ENCODE results near the gene DHRS11.

- TF ChIP-seq, protein P1, sequence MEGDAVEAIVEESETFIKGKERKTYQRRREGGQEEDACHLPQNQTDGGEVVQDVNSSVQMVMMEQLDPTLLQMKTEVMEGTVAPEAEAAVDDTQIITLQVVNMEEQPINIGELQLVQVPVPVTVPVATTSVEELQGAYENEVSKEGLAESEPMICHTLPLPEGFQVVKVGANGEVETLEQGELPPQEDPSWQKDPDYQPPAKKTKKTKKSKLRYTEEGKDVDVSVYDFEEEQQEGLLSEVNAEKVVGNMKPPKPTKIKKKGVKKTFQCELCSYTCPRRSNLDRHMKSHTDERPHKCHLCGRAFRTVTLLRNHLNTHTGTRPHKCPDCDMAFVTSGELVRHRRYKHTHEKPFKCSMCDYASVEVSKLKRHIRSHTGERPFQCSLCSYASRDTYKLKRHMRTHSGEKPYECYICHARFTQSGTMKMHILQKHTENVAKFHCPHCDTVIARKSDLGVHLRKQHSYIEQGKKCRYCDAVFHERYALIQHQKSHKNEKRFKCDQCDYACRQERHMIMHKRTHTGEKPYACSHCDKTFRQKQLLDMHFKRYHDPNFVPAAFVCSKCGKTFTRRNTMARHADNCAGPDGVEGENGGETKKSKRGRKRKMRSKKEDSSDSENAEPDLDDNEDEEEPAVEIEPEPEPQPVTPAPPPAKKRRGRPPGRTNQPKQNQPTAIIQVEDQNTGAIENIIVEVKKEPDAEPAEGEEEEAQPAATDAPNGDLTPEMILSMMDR (IDR thresholded peaks at IDR 0.05) = no peak
- TF ChIP-seq SMC3 (IDR thresholded peaks at IDR 0.05; ENCODE audit: low read depth, low read length) (no peak), EP300 (IDR thresholded peaks at IDR 0.05; ENCODE audit: borderline replicate concordance in 1 of 2, low read depth in 1 of 2, low read length in 1 of 2) (no peak), POLR2AphosphoS5 (IDR thresholded peaks at IDR 0.05; ENCODE audit: low read depth, low read length) (no peak), IRF3 (IDR thresholded peaks at IDR 0.05; ENCODE audit: low read depth, low read length) (no peak)
- TF ChIP-seq, protein P2, sequence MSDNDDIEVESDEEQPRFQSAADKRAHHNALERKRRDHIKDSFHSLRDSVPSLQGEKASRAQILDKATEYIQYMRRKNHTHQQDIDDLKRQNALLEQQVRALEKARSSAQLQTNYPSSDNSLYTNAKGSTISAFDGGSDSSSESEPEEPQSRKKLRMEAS (IDR thresholded peaks at IDR 0.05; ENCODE audit: low read depth) = no peak
These were observed 5.5 kb downstream of the DHRS11 start for GRCh38 chr17:36597226-36597625.
